NCI-H1092 (cell line): ENCODE measurements around the gene CDC40.
"Not testable (repeated sequence)": the region's sequence is repeated elsewhere in the genome, so short reads cannot be mapped to it uniquely, and the experiment has no call there.

Experiments used
- DNase-seq: peaks from one replicate; lab custom pipeline; 2025; lab: John Stamatoyannopoulos, UW

Gene CDC40

DNA sequence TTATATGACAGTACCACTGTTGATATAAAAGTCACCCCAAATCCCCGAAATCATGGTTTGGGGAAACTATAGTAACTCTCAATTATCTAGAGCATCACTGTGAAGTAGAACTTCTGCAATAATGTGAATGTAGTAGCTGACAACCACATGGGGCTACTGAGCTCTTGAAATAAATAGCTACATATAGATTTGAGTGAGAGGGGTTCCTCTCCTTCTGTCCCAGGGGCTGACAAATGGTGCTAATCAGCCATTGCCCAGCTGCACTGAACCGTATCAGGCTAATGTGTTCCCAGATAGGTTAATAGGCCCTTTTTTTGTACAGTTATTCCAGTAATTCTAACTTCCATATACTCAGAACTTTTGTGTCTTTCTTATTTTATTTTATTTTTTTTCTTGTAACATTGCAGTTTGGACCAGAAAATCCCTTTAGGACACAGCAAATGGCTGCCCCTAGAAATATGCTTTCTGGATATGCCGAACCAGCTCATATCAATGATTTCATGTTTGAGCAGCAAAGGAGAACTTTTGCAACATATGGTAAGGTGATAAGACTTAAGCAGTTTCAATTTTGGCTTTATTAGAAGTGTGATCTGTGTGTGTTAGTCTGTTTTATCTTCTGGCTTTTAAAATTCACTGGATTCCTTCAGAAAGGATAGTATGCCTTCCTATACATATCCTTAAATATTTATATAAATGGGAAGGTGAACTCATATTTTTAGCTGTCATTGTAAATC lies 21.1 kb downstream of the CDC40 start:
- DNase-seq: no peak

DNA sequence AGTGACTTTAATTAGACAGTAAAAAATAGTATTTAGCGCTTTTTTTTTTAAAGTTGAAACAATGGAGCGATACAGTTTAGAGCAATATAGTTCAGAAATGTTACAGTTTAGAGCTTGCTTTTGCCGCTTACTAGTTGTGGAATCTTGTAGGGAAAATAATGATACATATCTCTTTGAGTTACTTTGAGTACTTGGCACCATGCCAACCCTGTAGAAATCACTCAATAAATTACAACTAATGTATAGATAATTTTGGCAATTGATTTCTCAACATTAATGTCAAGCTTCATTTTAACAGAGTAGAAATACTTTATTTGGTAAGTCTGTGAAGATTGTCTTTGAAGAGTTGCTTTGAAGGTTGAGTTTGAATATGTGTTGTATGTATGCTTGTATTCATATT lies 27.4 kb downstream of the CDC40 start:
- no peak for DNase-seq

- DNase-seq: no peak
Observed at GRCh38 chr6:110211753-110212152, 31.5 kb downstream of the CDC40 start.

DNA sequence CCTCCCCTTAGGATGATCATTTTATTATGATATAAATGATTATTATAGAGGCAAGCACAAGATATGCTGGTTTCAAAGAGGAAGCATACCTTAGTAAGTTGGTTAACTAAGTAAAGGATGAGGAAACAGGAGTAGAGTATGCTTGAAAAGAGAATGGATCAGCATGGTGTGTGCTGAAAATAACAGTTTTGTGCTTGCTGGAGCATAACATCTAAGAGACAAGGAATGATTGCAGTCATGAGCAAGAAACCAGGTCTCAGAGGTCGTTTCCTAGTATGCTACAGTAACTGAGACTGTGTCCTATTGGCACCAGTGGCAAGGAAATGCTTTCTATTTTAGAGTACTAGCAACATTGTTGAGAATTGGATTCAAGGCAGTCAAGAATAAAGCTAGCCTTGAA lies 34.1 kb downstream of the CDC40 start:
- DNase-seq: no peak

DNA sequence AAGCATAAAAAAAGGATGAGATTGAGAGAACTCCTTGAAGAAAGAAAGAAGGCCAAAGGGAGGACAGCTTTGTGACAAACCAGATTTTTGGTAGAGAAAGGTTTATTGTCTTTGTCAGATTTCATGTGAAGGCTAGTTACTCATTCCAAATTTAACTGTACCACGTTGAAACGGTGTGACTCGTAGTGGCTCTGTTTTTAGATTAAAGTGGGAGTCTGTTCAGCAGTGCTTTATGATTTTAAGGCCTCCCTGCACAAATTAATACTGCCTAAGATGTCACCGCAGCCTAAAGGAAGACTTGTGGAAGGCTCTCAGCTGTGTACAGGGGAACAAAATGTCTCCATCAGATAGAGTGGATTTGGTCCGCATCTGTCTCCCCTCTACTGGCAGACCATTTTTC lies 35.9 kb downstream of the CDC40 start:
- no peak for DNase-seq

DNA sequence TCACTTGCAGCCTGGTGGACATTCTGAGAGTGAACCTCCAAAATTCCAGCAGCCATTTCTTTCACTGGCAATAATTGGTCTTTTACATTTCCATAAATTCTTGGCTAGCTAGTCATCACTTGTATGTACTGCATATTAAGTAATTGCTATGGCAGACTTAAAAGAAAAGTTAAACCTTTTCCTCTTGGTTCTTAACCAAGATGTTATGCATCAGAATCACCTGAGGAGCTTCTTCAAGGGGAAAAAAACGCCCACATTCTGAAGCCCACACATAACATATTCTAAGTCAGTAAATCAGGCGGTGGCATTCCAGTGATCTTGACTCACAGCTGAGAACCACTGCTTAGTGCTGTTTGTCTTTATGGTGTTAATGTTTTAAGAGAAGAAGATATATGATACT lies 37.0 kb downstream of the CDC40 start:
- DNase-seq: no peak

GRCh38 chr6:110221738-110222137 lies 41.5 kb downstream of the CDC40 start:
- DNase-seq: no peak

DNA sequence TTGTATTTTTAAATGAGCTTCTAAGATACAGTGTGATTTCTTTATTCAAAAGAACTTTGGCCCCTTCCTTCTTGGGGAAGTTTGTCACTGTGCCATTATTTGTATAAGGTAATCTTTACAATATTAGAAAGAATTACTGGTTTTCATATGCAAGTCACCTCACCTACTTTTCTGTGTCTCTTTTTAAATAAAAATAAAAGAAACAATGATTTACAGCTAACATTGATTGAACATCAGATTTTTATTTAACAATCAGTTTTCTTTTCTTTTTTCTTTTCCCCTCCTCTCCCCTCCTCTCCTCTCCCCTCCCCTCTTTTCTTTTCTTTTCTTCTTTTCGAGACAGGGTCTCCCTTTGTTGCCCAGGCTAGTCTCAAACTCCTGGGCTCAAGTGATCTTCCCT lies 46.0 kb downstream of the CDC40 start:
- DNase-seq: no peak

DNA sequence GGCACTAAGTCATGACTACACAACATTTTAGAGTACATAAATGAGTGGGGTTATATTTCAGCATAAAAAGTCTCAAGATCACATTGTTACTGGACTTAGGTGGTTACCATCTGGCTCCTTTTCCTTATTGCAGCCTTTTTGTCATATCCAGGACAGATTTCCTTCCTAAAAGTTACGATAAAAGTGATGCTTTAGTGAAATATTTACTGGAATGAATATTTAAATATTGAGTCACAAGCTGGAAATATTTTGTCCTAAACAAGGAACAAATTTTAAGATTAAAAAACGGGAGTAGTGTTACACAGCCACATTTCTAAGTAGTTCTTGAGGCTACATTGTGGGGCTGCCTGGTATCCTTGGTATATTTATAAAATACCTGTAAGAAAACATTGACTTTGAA lies 52.2 kb downstream of the CDC40 start:
- DNase-seq: no peak

DNA sequence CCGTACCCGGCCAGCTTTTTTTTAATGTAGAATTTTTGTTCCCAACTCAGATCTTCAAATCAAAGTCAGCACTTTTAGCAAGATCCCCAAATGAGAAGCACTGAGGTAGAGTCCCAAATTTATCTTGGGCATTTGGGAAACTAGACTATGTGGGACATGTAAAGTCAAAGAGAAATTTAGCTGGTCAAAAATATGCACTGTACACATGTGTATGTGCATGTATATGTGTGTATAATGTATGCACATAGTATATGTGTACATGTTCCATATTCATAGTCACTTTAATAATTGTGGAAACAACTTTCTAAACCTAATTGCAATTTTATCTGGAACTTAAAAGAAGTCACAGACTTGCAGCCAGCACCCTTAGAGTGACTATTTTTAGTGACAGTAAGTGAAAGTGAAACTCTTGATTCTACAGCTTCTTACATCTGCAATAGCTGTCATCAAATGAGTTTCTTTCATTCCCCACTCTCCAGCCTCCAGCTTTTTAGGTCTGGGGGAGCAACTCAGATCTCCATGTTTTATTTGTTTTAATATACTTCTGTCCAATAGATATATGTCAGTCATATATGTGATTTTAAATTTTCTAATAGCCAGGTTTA lies 53.6 kb downstream of the CDC40 start:
- DNase-seq: no peak

DNA sequence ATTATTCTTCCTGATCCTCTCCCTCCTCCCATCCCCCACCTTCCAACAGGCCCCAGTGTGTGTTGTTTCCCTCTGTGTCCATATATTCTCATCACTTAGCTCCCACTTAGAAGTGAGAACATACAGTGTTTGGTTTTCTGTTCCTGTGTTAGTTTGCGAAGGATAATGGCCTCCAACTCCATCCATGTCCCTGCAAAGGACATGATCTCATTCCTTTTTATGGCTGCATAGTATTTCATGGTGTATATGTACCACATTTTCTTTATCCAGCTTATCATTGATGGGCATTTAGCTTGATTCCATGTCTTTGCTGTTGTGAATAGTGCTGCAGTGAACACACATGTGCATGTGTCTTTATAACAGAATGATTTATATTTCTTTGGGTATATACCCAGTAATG lies 55.8 kb downstream of the CDC40 start:
- not testable (repeated sequence) for DNase-seq

- no peak for DNase-seq
Observed at GRCh38 chr6:110239526-110240274, 59.5 kb downstream of the CDC40 start.

DNA sequence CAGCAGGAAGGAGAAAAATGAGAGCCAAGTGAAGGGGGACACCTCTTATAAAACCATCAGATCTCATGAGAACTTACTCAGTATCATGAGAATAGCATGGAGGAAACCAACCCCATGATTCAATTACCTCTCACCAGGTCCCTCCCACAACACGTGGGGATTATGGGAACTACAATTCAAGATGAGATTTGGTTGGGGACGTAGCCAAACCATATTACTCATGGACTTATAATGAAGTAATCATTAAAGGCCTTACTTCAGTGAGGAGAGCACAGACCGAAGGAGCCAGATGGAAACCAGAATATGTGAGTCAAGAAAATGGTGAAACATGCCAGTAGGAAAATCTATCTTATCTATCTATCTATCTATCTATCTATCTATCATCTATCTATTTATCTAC lies 64.4 kb downstream of the CDC40 start:
- DNase-seq: not testable (repeated sequence)

- no peak for DNase-seq
Observed at GRCh38 chr6:110246378-110246777, 66.2 kb downstream of the CDC40 start.

- no peak for DNase-seq
Observed at GRCh38 chr6:110246900-110247546, 66.8 kb downstream of the CDC40 start.

DNA sequence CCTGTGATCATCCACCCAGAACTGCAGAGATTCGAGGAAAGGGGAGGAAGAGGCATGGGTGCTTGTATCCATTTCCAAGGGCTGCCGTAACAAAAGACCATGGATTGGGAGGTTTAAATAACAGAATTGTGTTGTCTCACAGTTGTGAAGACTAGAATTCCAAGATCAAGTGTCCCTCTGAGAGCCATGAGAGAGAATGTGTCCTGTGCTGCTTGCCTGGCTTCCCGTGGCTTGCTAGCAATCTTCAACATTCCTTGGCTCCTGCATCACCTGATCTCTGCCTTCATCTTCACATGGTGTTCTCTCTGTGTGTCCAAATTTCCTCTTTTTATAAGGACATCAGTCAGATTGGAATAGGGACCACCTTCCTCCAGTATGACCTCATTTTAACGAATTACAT lies 69.8 kb downstream of the CDC40 start:
- no peak for DNase-seq

GRCh38 chr6:110250838-110251237 lies 70.6 kb downstream of the CDC40 start:
- no peak for DNase-seq

DNA sequence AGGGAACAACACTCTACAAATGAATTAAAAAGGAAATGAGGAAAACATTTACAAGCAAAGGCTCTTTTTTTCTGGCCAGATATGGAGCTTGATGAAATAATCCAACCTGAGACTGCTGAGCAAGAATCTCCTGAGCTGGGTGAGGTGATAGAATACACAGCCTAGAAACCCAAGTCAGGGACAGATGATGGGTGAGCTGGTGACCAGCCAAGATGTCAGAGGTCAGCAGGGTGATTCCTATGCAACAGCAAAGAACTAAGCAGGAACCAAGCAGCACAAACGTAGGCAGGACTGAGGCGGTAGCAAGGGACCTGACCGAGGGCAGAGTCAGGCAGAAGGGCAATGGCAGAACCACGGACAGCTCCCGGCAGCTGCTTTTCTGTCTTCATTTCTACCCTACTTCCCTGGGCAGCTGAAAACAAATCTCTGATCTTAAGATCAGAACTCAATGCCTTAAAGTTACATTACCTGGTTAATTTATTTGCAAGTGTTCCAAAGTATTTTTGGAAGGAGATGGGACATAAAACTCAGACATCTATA lies 75.1 kb downstream of the CDC40 start:
- no peak for DNase-seq

DNA sequence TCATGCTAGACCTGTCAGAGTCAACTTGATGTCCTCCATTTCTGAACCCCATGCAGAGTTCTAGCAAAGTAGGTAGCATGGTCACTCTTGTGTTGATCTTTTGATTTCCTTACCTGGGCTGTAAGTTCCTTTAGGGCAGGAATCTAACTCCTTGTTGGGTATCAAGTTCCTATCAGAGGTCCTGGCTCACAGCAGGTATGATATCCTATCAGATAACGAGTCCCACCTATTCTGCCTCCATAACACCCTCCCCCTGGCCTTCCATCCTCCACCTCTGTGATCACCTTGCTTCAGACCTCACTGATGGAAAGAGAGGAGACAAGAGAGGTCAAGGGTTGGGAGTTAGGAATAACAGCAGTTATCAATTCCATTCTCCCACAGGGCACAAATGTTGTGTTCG lies 76.1 kb downstream of the CDC40 start:
- DNase-seq: no peak

DNA sequence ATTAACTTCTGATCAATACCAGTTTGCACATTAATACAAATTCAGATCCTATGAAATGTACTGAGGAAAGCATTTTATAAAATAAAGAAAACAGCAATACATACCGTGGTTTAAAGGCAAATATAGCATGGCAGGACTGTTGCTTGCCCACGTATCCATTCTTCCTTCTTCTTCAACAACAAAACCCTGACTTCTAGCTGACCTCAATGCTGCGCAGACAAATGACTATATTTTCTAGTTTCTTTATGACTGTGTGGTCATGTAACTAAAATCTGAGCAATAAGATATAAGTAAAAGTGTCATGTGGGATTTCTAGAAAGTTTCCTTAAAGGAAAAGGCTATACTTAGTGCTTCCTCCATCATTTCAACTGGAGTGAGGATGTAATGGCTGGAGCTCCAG lies 85.0 kb downstream of the CDC40 start:
- DNase-seq: no peak

DNA sequence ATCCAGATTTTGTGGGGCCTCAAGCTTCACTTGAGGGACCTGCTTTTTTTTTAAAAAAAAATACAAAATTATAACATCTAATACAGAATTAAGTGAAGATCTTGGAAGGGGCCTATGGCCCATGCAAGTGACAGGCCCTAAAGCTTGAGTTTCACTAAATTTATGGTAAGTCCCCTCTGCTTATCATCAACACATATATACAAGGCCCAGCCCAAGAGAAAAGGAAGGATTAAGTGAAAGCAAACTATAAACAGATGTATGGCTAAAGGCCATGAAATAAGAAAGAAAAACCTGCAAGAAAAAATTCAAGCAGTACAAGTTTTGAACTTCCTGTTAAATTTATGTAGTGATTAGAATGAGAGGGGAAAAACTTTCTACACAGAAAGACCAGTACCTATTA lies 86.8 kb downstream of the CDC40 start:
- DNase-seq: no peak

DNA sequence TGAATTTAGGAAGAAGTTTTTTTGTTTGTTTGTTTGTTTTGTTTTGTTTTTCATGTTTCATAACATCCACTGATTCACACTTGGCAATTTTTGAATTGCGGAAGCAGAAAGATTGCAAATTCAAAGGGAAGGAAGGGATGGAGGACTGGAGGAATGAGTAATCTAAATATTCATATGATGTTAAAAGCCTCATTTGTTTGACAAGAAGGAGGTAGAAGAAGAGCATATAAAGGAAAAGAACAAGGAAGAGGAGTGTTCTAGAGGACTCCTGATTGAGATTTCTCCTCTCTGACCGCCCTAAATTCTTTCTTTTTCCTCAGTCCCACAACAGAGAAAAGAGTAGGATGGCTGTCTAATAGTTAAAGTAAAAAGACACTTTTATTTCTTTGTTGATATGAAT lies 89.4 kb downstream of the CDC40 start:
- DNase-seq: no peak

DNA sequence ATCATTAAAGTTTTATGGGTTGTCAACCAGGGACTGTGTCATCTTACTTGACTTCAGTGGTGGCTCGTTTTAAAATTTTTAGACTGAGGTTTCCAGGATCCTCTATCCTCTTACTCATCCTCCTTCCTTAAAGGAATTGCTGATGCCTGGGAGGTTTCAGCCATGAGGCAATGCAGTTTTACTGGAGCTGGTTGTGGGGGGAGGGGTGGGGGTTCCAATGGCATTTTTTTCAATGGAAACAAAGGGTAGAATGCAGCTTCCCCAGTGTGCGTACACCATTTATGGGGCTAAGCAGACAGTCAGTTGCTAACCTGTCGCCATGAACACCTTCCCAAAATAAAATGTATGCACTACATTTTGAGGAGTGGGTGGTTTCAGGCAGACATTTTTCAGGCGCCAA lies 89.9 kb downstream of the CDC40 start:
- DNase-seq: no peak
